ENCODE results near the gene GNS.

The GNS gene

GRCh38 chr12:64733857-64734256 is 25.3 kb downstream of the GNS start:
- DNase-seq: no peak

- no peak for DNase-seq
Measured at GRCh38 chr12:64731683-64732082, 27.5 kb downstream of the GNS start.

- no peak for DNase-seq
Measured at GRCh38 chr12:64730588-64730969, 28.6 kb downstream of the GNS start.

GRCh38 chr12:64729909-64730587 is 29.2 kb downstream of the GNS start:
- DNase-seq: no peak

- DNase-seq: no peak
Measured at GRCh38 chr12:64724201-64724745, 34.9 kb downstream of the GNS start.

- DNase-seq: no peak
Measured at GRCh38 chr12:64723630-64724029, 35.6 kb downstream of the GNS start.

- DNase-seq: no peak
Measured at GRCh38 chr12:64722835-64723234, 36.4 kb downstream of the GNS start.

- no peak for DNase-seq
Measured at GRCh38 chr12:64720884-64721283, 38.3 kb downstream of the GNS start.

GRCh38 chr12:64718649-64719048 is 40.6 kb downstream of the GNS start:
- DNase-seq: no peak

GRCh38 chr12:64716839-64717455 is 42.3 kb downstream of the GNS start:
- no peak for DNase-seq

- DNase-seq: no peak
Measured at GRCh38 chr12:64716371-64716770, 42.8 kb downstream of the GNS start.

- no peak for DNase-seq
Measured at GRCh38 chr12:64714551-64714968, 44.6 kb downstream of the GNS start.

- DNase-seq: no peak
Measured at GRCh38 chr12:64713376-64713775, 45.8 kb downstream of the GNS start.

GRCh38 chr12:64709429-64709828 is 49.8 kb downstream of the GNS start:
- no peak for DNase-seq

GRCh38 chr12:64707926-64708325 is 51.3 kb downstream of the GNS start:
- no peak for DNase-seq

GRCh38 chr12:64707362-64707761 is 51.8 kb downstream of the GNS start:
- DNase-seq: no peak

GRCh38 chr12:64706857-64707256 is 52.3 kb downstream of the GNS start:
- DNase-seq: no peak

GRCh38 chr12:64706306-64706705 is 52.9 kb downstream of the GNS start:
- no peak for DNase-seq

GRCh38 chr12:64701283-64701682 is 57.9 kb downstream of the GNS start:
- DNase-seq: no peak

- DNase-seq: no peak
Measured at GRCh38 chr12:64700532-64700931, 58.7 kb downstream of the GNS start.

GRCh38 chr12:64699504-64700115 is 59.6 kb downstream of the GNS start:
- no peak for DNase-seq

- DNase-seq: no peak
Measured at GRCh38 chr12:64696080-64696741, 63.0 kb downstream of the GNS start.

GRCh38 chr12:64695550-64695949 is 63.7 kb downstream of the GNS start:
- DNase-seq: no peak

Measured in KG1 (cell line).